ENCODE results near the gene ZNF385B. TPM values are rescaled to one million over a fixed set of nuclear protein-coding genes. Genes with fewer than 3 reads are reported as not detected.

ZNF385B gene
- total and polyA plus RNA-seq, 10 of the 15 experiments (the other 5 are each of a cell fraction or from before 2014, with no cell fraction given) = not detected

DNA sequence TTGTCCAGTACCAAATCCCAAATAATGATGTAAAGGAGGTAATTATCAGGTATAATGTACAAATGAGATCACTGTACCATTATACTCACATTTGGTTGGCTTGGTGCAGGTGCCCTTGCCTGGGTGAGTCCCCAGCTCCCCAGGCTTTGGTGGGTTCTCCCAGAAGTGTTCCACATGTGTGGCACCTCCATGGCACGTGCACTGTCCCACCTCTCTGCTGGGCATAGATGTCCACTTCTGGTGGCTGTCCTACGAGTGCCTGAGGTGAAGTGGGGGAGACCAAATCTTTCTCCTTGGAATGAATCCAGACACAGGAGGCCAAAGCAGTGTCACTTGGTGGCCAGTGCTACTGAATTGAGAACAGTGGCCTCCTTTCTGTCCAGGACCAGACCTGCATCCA lies 434.3 kb downstream of the ZNF385B start:
- H3K4me2 ChIP-seq (ENCODE audit: control insufficient read depth, insufficient read depth) = no peak overlapping the region
- no peaks in the 10 kb centered on the region for H3K36me3 ChIP-seq (ENCODE audit: control insufficient read depth in 2 of 2, insufficient read depth in 2 of 2, low read length in 1 of 2)
- RAD21 ChIA-PET (ENCODE audit: unreplicated experiment) = no interaction called here
- no peak overlapping the region for H3K9ac ChIP-seq (ENCODE audit: control insufficient read depth, insufficient read depth, low read length)
- intact Hi-C loops (cut with micrococcal nuclease; ENCODE audit: unreplicated experiment) = no loop called here
- in situ Hi-C loops (cut with MboI) = loop anchor here (10.0 kb wide), 1 partner anchor 202 kb away; no protein-coding TSS in a partner anchor
- no peaks in the 10 kb centered on the region for H4K20me1 ChIP-seq (ENCODE audit: control insufficient read depth, insufficient read depth)
- CTCF ChIA-PET = interaction anchor here (0.8 to 1.4 kb wide), 2 partner anchors 18 to 205 kb away, joined by 3 read pairs; no protein-coding TSS in a partner anchor
- TF ChIP-seq HDGF (IDR thresholded peaks at IDR 0.05) = no peak
- TF ChIP-seq, protein P1, sequence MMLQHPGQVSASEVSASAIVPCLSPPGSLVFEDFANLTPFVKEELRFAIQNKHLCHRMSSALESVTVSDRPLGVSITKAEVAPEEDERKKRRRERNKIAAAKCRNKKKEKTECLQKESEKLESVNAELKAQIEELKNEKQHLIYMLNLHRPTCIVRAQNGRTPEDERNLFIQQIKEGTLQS (IDR thresholded peaks at IDR 0.05; ENCODE audit: borderline replicate concordance, extremely low read depth, low read depth, low read length) = no peak
- no peak for TF ChIP-seq BACH1 (IDR thresholded peaks at IDR 0.05; ENCODE audit: borderline replicate concordance)
- no peak for TF ChIP-seq EP300 (IDR thresholded peaks at IDR 0.05; ENCODE audit: borderline replicate concordance in 1 of 2, control insufficient read depth in 1 of 2, low read depth in 2 of 2, low read length in 2 of 2)
- TF ChIP-seq PAX8 (IDR thresholded peaks at IDR 0.05) = no peak
- TF ChIP-seq SREBF2 (IDR thresholded peaks at IDR 0.05; ENCODE audit: low read length) = no peak
- TF ChIP-seq, protein P2, sequence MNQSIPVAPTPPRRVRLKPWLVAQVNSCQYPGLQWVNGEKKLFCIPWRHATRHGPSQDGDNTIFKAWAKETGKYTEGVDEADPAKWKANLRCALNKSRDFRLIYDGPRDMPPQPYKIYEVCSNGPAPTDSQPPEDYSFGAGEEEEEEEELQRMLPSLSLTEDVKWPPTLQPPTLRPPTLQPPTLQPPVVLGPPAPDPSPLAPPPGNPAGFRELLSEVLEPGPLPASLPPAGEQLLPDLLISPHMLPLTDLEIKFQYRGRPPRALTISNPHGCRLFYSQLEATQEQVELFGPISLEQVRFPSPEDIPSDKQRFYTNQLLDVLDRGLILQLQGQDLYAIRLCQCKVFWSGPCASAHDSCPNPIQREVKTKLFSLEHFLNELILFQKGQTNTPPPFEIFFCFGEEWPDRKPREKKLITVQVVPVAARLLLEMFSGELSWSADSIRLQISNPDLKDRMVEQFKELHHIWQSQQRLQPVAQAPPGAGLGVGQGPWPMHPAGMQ (IDR thresholded peaks at IDR 0.05; ENCODE audit: borderline replicate concordance) = no peak
- no peak for TF ChIP-seq POLR2AphosphoS2 (IDR thresholded peaks at IDR 0.05; ENCODE audit: low read depth, low read length)
- TF ChIP-seq ASH2L (IDR thresholded peaks at IDR 0.05; ENCODE audit: borderline replicate concordance, low read depth) = no peak
- TF ChIP-seq WRNIP1 (IDR thresholded peaks at IDR 0.05; ENCODE audit: borderline replicate concordance, low read depth, low read length) = no peak
- TF ChIP-seq, protein P3, sequence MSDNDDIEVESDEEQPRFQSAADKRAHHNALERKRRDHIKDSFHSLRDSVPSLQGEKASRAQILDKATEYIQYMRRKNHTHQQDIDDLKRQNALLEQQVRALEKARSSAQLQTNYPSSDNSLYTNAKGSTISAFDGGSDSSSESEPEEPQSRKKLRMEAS (IDR thresholded peaks at IDR 0.05; ENCODE audit: low read depth, low read length) = no peak
- TF ChIP-seq NFIC (IDR thresholded peaks at IDR 0.05; ENCODE audit: low read depth, low read length) = no peak
- TF ChIP-seq NFYB (IDR thresholded peaks at IDR 0.05; ENCODE audit: insufficient read depth, low read depth, low read length) = no peak
- TF ChIP-seq SMC3 (IDR thresholded peaks at IDR 0.05; ENCODE audit: borderline replicate concordance, low read length) = no peak
- no peak for TF ChIP-seq SUZ12 (IDR thresholded peaks at IDR 0.05; ENCODE audit: unreplicated experiment)
- no peak for TF ChIP-seq GATAD2B (conservative IDR thresholded peaks at IDR 0.05; ENCODE audit: low read depth)
- TF ChIP-seq CHD2 (IDR thresholded peaks at IDR 0.05; ENCODE audit: borderline replicate concordance, low read depth, low read length) = no peak
- no peak for TF ChIP-seq NBN (IDR thresholded peaks at IDR 0.05)
- TF ChIP-seq RBBP5 (conservative IDR thresholded peaks at IDR 0.05) = no peak
- no peak for TF ChIP-seq TARDBP (IDR thresholded peaks at IDR 0.05; ENCODE audit: borderline replicate concordance)
- FAIRE-seq (no peak), ATAC-seq (no peak), DNase-seq (ENCODE audit: low read depth, low spot score) (no peak)
- H2AFZ ChIP-seq (ENCODE audit: control insufficient read depth, low read depth, low read length) = no peak overlapping the region
- H3K4me1 ChIP-seq (ENCODE audit: control insufficient read depth, insufficient read depth, low read length) = no peaks in the 10 kb centered on the region
- 0% methylated on average over 2 of the region's 2 CpGs for WGBS (ENCODE audit: insufficient coverage, insufficient replicate concordance, low lambda C conversion rate, missing lambda C conversion rate)
- H3K27me3 ChIP-seq (replicated peaks in 1 of 2; ENCODE audit: control insufficient read depth in 2 of 2, insufficient read depth in 2 of 2, low read length in 1 of 2) = peaks cover 0 to 1% of the 10 kb centered on the region in 2 experiments; a peak in 2 of 4 replicates
- H3K4me3 ChIP-seq = no peak overlapping the region
- BruUV-seq (replicated peaks) = no TSS peak
- POLR2A ChIA-PET = no interaction called here
- SMC1A ChIA-PET (ENCODE audit: uncharacterized antibody, unreplicated experiment) = no interaction called here
- no peaks in the 10 kb centered on the region for H3K9me3 ChIP-seq (replicated peaks; ENCODE audit: control insufficient read depth, insufficient read depth, low read length)
- no peak overlapping the region for H3K27ac ChIP-seq (ENCODE audit: control insufficient read depth, insufficient read depth)
- no peaks in the 10 kb centered on the region for H3K79me2 ChIP-seq (ENCODE audit: control insufficient read depth, insufficient read depth, low read length)
